HepG2 (cell line): ENCODE data around the gene TMBIM6. TPM values are rescaled to one million over a fixed set of nuclear protein-coding genes. Genes with fewer than 3 reads are reported as not detected.

ENCODE experiments used
- CBX1 ChIP-seq: IDR thresholded peaks from one replicate; pipeline ENCODE4 v1.6.1; 2016; ENCODE audit warnings: antibody characterized with exemption, low read depth
- GABPB1 ChIP-seq: IDR thresholded peaks from 2 replicates; pipeline ENCODE4 v1.6.1; 2016; ENCODE audit warnings: mild to moderate bottlenecking, missing genetic modification reagents, moderate library complexity, missing compliant biosample characterization
- GFI1 ChIP-seq: sonication (generic); formaldehyde crosslinking; IDR thresholded peaks from 2 replicates; pipeline ENCODE4 v1.5.0; 2020; ENCODE audit warnings: missing genetic modification reagents, mild to moderate bottlenecking, borderline replicate concordance
- HOXD1 ChIP-seq: sonication (generic); formaldehyde crosslinking; IDR thresholded peaks from 2 replicates; pipeline ENCODE4 v1.5.0; 2020; ENCODE audit warnings: missing genetic modification reagents
- RARA ChIP-seq: IDR thresholded peaks from 2 replicates; pipeline ENCODE4 v1.6.1; 2016; ENCODE audit warnings: missing genetic modification reagents, missing compliant biosample characterization
- RFXANK ChIP-seq: IDR thresholded peaks from 2 replicates; pipeline ENCODE4 v1.6.1; 2016
- SAP130 ChIP-seq: IDR thresholded peaks from 2 replicates; pipeline ENCODE4 v1.6.1; 2016; ENCODE audit warnings: low read depth
- SETDB1 ChIP-seq: sonication (generic); formaldehyde crosslinking; IDR thresholded peaks from 2 replicates; pipeline ENCODE4 v1.5.1; 2020; ENCODE audit warnings: missing genetic modification reagents, mild to moderate bottlenecking, borderline replicate concordance
- ZBTB38 ChIP-seq: sonication (generic); formaldehyde crosslinking; IDR thresholded peaks from 2 replicates; pipeline ENCODE4 v1.5.1; 2020; ENCODE audit warnings: mild to moderate bottlenecking, missing genetic modification reagents
- ZEB1 ChIP-seq: IDR thresholded peaks from 2 replicates; pipeline ENCODE4 v1.6.1; 2012; ENCODE audit warnings: mild to moderate bottlenecking, low read depth, inconsistent platforms; ENCODE audit not compliant: insufficient replicate concordance
- ZNF251 ChIP-seq: sonication (generic); formaldehyde crosslinking; IDR thresholded peaks from 2 replicates; pipeline ENCODE4 v1.9.0; 2021; ENCODE audit warnings: mild to moderate bottlenecking, missing genetic modification reagents
- ZNF33A ChIP-seq: sonication (generic); formaldehyde crosslinking; IDR thresholded peaks from 2 replicates; pipeline ENCODE4 v1.5.1; 2020; ENCODE audit warnings: missing genetic modification reagents, mild to moderate bottlenecking, moderate library complexity, borderline replicate concordance
- ZNF557 ChIP-seq: sonication (generic); formaldehyde crosslinking; IDR thresholded peaks from 2 replicates; pipeline ENCODE4 v1.4.0; 2020; ENCODE audit warnings: missing genetic modification reagents
- ZNF598 ChIP-seq: sonication (generic); formaldehyde crosslinking; IDR thresholded peaks from 2 replicates; pipeline ENCODE4 v1.5.1; 2020; ENCODE audit warnings: mild to moderate bottlenecking, missing genetic modification reagents, borderline replicate concordance
- ZNF644 ChIP-seq: IDR thresholded peaks from 2 replicates; pipeline ENCODE4 v1.6.1; 2016; ENCODE audit warnings: low read depth
- ZNF674 ChIP-seq: sonication (generic); formaldehyde crosslinking; IDR thresholded peaks from 2 replicates; pipeline ENCODE4 v1.5.0; 2020; ENCODE audit warnings: low read depth, mild to moderate bottlenecking, missing genetic modification reagents
- ZNF713 ChIP-seq: sonication (generic); formaldehyde crosslinking; IDR thresholded peaks from 2 replicates; pipeline ENCODE4 v1.4.0; 2020; ENCODE audit warnings: mild to moderate bottlenecking, missing genetic modification reagents
- ZSCAN12 ChIP-seq: sonication (generic); formaldehyde crosslinking; IDR thresholded peaks from 2 replicates; pipeline ENCODE4 v1.9.0; 2021; ENCODE audit warnings: mild to moderate bottlenecking, missing genetic modification reagents
- polyA plus RNA-seq, 8 experiments: library from polyadenylated mRNA; depleted of rRNA in 3 of 8; stranded (reverse) in 7 of 8; unstranded in 1 of 8; fragments of >200 nt; fragmentation: Illumina TruSeq in 4 of 8; extraction: Trizol in 4 of 8; gene quantifications; 2 replicates each; pipeline versions ENCODE4 v1.2.1 to v1.2.3, GENCODE V29; 2011 to 2016; ENCODE audit warnings: low read depth in 4 of 8, missing spikeins in 1 of 8, mixed read lengths in 1 of 8; ENCODE audit not compliant: insufficient read depth in 1 of 8
- total RNA-seq, 5 experiments: library from RNA; depleted of rRNA; stranded (reverse); fragments of >200 nt; fragmentation: Illumina TruSeq; extraction: Trizol; gene quantifications; 2 replicates each; pipeline ENCODE4 v1.2.3, GENCODE V29; 2016; ENCODE audit warnings: low read depth in 1 of 5
- TF ChIP-seq, protein P1 (sequence below): sonication (generic); formaldehyde crosslinking; IDR thresholded peaks from 2 replicates; pipeline ENCODE4 v1.4.0; 2020; ENCODE audit warnings: missing genetic modification reagents
- TF ChIP-seq, protein P2 (sequence below): sonication (generic); formaldehyde crosslinking; IDR thresholded peaks from 2 replicates; pipeline ENCODE4 v1.9.0; 2021; ENCODE audit warnings: missing genetic modification reagents, borderline replicate concordance
- TF ChIP-seq, protein P3 (sequence below): sonication (generic); formaldehyde crosslinking; IDR thresholded peaks from 2 replicates; pipeline ENCODE4 v1.5.0; 2020; ENCODE audit warnings: missing genetic modification reagents, mild to moderate bottlenecking, borderline replicate concordance
- TF ChIP-seq, protein P4 (sequence below): IDR thresholded peaks from 2 replicates; pipeline ENCODE4 v1.6.1; 2012; ENCODE audit warnings: low read depth, low read length, improper control_type of control experiment

The TMBIM6 gene
- total and polyA plus RNA-seq, 2 of the 13 experiments (the other 11 are each of a cell fraction or from before 2014, with no cell fraction given), result 412 to 468 TPM

DNA sequence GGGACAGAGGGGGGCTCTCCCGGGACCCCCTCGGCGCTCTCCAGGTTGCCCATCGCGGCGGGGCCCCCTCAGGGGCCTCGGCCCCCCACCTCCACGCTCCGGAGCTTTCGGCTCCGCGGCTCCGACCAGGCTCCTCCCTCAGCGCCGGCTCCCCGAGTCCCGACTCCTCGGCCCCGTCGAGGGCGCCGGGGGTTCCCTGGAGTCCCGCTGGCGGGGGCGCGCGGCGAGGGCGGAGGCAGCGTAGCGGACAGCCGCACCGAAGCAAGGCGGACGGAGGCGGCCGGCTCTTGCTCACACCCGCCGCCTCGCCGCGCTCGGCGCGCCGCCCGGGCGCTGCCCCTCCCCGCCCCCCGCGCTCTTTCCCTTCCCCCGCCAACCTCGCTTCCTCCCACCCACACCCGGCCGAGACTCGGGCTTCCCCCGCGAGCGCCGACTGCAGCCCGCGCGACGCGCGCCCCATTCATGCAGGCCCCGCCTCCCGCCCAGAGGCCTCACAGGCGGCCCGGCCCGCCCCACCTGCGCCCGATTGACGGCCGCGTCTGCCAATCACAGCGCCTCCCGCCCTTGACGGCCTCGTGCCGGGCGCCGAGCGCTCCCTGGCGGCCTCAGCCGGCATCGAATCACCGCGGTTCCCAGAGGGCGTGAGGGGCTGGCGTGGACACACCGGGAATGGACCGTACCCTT is 34.1 kb upstream of the TMBIM6 start, which contains the start of gene FMNL3 (continued):
- no peak for TF ChIP-seq ZNF644 (CRISPR knock-in tag)
- no peak for TF ChIP-seq HOXD1 (CRISPR knock-in tag)
- TF ChIP-seq SETDB1 (CRISPR knock-in tag), result no peak
- peak; percentile 61 for TF ChIP-seq CBX1
- TF ChIP-seq ZNF674 (CRISPR knock-in tag), result no peak
- TF ChIP-seq, protein P1, sequence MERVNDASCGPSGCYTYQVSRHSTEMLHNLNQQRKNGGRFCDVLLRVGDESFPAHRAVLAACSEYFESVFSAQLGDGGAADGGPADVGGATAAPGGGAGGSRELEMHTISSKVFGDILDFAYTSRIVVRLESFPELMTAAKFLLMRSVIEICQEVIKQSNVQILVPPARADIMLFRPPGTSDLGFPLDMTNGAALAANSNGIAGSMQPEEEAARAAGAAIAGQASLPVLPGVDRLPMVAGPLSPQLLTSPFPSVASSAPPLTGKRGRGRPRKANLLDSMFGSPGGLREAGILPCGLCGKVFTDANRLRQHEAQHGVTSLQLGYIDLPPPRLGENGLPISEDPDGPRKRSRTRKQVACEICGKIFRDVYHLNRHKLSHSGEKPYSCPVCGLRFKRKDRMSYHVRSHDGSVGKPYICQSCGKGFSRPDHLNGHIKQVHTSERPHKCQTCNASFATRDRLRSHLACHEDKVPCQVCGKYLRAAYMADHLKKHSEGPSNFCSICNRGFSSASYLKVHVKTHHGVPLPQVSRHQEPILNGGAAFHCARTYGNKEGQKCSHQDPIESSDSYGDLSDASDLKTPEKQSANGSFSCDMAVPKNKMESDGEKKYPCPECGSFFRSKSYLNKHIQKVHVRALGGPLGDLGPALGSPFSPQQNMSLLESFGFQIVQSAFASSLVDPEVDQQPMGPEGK (CRISPR knock-in tag), result peak; percentile 29; the same call in 1 of the 2 replicates
- peak; percentile 71; the same call in 1 of the 2 replicates for TF ChIP-seq ZNF251 (CRISPR knock-in tag)
- TF ChIP-seq ZNF33A, result no peak
- TF ChIP-seq SAP130, result peak; percentile 68
- no peak for TF ChIP-seq RFXANK (CRISPR knock-in tag)
- peak; percentile 69; the same call in 1 of the 2 replicates for TF ChIP-seq ZBTB38
- TF ChIP-seq, protein P2, sequence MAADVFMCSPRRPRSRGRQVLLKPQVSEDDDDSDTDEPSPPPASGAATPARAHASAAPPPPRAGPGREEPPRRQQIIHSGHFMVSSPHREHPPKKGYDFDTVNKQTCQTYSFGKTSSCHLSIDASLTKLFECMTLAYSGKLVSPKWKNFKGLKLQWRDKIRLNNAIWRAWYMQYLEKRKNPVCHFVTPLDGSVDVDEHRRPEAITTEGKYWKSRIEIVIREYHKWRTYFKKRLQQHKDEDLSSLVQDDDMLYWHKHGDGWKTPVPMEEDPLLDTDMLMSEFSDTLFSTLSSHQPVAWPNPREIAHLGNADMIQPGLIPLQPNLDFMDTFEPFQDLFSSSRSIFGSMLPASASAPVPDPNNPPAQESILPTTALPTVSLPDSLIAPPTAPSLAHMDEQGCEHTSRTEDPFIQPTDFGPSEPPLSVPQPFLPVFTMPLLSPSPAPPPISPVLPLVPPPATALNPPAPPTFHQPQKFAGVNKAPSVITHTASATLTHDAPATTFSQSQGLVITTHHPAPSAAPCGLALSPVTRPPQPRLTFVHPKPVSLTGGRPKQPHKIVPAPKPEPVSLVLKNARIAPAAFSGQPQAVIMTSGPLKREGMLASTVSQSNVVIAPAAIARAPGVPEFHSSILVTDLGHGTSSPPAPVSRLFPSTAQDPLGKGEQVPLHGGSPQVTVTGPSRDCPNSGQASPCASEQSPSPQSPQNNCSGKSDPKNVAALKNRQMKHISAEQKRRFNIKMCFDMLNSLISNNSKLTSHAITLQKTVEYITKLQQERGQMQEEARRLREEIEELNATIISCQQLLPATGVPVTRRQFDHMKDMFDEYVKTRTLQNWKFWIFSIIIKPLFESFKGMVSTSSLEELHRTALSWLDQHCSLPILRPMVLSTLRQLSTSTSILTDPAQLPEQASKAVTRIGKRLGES (CRISPR knock-in tag), result no peak
- TF ChIP-seq GABPB1 (CRISPR knock-in tag), result peak; percentile 82
- TF ChIP-seq RARA (CRISPR knock-in tag), result peak; percentile 42
- TF ChIP-seq, protein P3, sequence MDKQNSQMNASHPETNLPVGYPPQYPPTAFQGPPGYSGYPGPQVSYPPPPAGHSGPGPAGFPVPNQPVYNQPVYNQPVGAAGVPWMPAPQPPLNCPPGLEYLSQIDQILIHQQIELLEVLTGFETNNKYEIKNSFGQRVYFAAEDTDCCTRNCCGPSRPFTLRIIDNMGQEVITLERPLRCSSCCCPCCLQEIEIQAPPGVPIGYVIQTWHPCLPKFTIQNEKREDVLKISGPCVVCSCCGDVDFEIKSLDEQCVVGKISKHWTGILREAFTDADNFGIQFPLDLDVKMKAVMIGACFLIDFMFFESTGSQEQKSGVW (CRISPR knock-in tag), result no peak
- no peak; the same call in 1 of the 2 replicates for TF ChIP-seq GFI1 (CRISPR knock-in tag)
- 0 out of 2 replicates have a peak, but pooled peaks have one; percentile 52 for TF ChIP-seq ZNF713
- TF ChIP-seq ZNF598, result no peak
- TF ChIP-seq ZNF557, result peak; percentile 61; the same call in 1 of the 2 replicates
- TF ChIP-seq, protein P4, sequence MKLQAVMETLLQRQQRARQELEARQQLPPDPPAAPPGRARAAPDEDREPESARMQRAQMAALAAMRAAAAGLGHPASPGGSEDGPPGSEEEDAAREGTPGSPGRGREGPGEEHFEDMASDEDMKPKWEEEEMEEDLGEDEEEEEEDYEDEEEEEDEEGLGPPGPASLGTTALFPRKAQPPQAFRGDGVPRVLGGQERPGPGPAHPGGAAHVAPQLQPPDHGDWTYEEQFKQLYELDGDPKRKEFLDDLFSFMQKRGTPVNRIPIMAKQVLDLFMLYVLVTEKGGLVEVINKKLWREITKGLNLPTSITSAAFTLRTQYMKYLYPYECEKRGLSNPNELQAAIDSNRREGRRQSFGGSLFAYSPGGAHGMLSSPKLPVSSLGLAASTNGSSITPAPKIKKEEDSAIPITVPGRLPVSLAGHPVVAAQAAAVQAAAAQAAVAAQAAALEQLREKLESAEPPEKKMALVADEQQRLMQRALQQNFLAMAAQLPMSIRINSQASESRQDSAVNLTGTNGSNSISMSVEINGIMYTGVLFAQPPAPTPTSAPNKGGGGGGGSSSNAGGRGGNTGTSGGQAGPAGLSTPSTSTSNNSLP, result no peak
- no peak for TF ChIP-seq ZEB1
- no peak for TF ChIP-seq ZSCAN12 (CRISPR knock-in tag)
